Measurements from ENCODE around the gene LTB.

DNA sequence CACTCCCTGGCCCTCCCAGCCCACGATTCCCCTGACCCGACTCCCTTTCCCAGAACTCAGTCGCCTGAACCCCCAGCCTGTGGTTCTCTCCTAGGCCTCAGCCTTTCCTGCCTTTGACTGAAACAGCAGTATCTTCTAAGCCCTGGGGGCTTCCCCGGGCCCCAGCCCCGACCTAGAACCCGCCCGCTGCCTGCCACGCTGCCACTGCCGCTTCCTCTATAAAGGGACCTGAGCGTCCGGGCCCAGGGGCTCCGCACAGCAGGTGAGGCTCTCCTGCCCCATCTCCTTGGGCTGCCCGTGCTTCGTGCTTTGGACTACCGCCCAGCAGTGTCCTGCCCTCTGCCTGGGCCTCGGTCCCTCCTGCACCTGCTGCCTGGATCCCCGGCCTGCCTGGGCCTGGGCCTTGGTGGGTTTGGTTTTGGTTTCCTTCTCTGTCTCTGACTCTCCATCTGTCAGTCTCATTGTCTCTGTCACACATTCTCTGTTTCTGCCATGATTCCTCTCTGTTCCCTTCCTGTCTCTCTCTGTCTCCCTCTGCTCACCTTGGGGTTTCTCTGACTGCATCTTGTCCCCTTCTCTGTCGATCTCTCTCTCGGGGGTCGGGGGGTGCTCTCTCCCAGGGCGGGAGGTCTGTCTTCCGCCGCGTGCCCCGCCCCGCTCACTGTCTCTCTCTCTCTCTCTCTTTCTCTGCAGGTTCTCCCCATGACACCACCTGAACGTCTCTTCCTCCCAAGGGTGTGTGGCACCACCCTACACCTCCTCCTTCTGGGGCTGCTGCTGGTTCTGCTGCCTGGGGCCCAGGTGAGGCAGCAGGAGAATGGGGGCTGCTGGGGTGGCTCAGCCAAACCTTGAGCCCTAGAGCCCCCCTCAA, 9.9 kb downstream of the LTB start, which contains the start of gene LTA:
- TF ChIP-seq, protein P1, sequence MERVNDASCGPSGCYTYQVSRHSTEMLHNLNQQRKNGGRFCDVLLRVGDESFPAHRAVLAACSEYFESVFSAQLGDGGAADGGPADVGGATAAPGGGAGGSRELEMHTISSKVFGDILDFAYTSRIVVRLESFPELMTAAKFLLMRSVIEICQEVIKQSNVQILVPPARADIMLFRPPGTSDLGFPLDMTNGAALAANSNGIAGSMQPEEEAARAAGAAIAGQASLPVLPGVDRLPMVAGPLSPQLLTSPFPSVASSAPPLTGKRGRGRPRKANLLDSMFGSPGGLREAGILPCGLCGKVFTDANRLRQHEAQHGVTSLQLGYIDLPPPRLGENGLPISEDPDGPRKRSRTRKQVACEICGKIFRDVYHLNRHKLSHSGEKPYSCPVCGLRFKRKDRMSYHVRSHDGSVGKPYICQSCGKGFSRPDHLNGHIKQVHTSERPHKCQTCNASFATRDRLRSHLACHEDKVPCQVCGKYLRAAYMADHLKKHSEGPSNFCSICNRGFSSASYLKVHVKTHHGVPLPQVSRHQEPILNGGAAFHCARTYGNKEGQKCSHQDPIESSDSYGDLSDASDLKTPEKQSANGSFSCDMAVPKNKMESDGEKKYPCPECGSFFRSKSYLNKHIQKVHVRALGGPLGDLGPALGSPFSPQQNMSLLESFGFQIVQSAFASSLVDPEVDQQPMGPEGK (CRISPR knock-in tag; IDR thresholded peaks at IDR 0.05; ENCODE audit: borderline replicate concordance), result no peak
- TF ChIP-seq SNAI2 (CRISPR knock-in tag; IDR thresholded peaks at IDR 0.05), result no peak
- no peak for TF ChIP-seq PPARA (CRISPR knock-in tag; IDR thresholded peaks at IDR 0.05; ENCODE audit: borderline replicate concordance)
- TF ChIP-seq OSR1 (CRISPR knock-in tag; IDR thresholded peaks at IDR 0.05), result no peak
